ENCODE measurements around the gene CCNYL1.

The CCNYL1 gene

GRCh38 chr2:207766041-207766551 is 54.7 kb downstream of the CCNYL1 start:
- DNase-seq (ENCODE audit: low read depth), result no peak

DNA sequence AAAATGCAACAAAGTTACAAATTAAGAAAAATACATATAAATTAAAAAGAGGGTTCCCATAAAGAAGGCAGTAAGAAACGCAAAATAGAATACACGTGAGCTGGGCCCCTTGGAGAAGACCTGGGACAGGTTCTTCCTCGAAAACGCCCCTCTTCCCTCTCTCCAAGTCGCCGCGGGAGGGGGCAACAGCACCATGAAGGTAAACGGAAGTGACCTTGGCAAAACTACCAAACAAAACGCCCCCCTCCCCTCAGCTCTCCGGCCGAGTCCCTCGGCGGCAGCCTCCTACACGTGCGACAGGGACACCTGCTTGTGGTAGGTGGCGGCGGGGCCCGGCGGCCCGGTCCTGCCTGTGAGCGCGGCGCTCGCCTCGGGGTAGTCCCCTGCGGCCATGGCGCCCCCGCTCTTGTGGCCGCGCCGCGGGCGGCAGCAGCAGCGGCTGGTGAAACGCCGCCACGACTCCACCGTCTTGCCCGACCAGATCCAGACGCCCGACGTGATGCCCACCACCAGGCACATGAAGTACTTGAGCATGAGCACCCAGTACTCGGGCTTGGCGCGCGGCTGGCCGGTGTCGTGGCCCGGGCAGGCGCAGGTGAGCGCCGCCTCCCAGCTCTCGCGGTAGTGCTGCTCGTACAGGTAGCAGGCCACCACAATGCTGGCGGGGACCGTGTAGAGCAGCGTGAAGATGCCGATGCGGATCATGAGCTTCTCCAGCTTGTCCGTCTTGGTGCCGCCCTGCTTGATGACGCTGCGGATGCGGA is 55.4 kb downstream of the CCNYL1 start:
- no peak for DNase-seq (ENCODE audit: low read depth)

GRCh38 chr2:207767461-207768167 is 56.2 kb downstream of the CCNYL1 start:
- DNase-seq (ENCODE audit: low read depth), result no peak

DNA sequence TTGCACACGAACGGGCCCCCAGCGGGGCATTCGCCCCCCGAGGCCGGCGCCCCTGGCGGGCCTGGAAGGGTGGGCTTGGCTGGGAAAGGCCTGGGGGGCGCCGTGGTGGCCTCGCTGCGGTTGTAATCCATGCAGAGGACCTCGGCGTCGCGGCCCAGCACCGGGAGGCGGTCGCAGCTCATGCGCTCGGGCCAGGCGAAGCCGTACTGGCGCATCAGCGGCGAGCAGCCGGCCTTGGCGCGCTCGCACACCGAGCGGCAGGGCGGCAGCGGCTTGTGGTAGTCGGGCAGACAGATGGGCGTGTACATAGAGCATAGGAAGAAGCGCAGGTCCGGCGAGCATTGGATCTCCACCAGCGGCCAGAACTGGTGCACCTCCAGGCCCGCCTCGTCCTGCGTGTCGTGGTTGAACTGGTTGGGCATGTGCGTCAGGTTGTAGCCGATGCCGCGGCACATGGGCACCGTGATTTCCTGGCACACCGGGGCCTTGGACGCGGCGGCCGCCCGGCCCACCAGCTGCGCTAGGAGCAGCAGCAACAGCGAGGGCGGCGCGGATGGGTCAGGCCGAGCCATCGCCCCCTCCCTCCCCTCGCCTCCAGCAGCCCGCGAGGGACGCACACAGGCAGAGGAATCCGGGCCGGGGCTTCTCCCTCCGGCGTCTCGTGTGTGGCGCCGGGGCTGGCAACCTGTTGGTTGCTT is 56.9 kb downstream of the CCNYL1 start:
- DNase-seq (ENCODE audit: low read depth), result no peak

DNA sequence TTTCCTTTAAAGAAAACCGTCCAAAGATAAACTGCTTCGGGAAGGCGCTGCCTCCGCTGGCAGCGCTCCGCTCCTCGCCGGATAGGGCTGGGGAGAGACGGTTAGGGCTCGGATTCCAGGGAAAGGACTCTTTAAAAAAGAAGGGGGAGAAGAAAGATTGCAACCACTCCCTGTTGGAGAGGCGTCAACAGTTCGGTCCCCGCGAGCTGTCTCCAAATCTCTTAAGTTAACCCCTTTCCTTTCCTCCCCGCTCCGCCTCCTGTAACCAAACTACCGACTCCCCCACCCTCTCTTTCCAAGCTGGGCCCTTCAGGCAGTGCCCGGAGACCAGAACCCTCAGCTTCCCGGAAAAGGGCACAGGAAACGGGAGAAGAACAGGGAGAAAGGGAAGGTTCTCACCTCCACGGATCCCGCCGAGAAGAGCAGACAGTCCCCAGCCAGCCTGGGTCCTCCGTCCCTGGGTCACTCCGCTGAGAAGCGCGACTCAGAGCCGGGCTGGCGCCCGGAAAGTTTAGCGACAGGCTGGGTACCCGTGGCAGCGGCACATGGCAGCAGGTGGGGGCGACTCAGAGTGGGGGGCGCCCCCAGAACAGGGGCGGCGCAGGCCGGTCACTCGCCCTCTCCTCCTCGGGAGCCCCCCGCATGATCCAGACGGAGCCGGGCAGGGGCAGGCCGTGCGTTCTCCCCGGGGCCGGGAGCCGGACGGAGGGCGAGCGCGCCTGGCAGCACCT is 57.6 kb downstream of the CCNYL1 start:
- DNase-seq (ENCODE audit: low read depth), result no peak

- no peak for DNase-seq (ENCODE audit: low read depth)
Measured at GRCh38 chr2:207770602-207771404, 59.4 kb downstream of the CCNYL1 start.

- DNase-seq (ENCODE audit: low read depth), result no peak
Measured at GRCh38 chr2:207771421-207771820, 60.0 kb downstream of the CCNYL1 start.

- no peak for DNase-seq (ENCODE audit: low read depth)
Measured at GRCh38 chr2:207772081-207772843, 60.8 kb downstream of the CCNYL1 start.

DNA sequence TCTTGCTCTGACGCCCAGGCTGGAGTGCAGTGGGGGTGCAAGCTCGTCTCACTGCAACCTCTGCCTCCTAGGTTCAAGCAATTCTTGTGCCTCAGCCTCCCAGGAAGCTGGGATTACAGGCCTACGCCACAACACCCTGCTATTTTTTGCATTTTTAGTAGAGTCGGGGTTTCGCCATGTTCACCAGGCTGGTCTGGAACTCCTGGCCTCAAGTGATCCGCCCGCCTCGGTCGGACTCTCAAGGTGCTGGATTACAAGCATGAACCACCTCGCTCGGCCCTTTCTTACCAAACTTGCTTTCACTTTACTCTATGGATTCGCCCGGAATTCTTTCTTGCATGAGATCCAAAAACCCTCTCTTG is 61.4 kb downstream of the CCNYL1 start:
- no peak for DNase-seq (ENCODE audit: low read depth)

GRCh38 chr2:207775473-207775872 is 64.0 kb downstream of the CCNYL1 start:
- DNase-seq (ENCODE audit: low read depth), result no peak

- DNase-seq (ENCODE audit: low read depth), result no peak
Measured at GRCh38 chr2:207777124-207777523, 65.7 kb downstream of the CCNYL1 start.

GRCh38 chr2:207778298-207778882 is 67.0 kb downstream of the CCNYL1 start:
- no peak for DNase-seq (ENCODE audit: low read depth)

DNA sequence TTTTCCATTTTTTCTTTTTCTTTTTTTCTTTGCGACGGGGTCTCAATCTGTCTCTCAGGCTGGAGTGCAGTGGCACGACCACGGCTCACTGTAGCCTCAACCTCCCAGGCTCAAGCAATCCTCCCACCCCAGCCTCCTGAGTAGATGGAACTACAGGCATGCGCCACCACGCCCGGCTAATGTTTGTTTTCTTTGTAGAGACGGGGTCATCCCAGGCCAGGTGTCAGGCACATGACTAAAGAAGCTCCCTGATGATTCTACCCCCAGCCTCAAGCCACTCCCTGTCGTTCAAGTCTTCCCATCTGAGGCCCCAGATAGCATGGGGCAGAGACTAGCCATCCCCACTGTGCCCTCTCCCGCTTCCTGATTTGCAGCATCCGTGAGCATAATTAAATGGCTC is 68.1 kb downstream of the CCNYL1 start:
- DNase-seq (ENCODE audit: low read depth), result no peak

GRCh38 chr2:207782238-207783030 is 71.0 kb downstream of the CCNYL1 start:
- no peak for DNase-seq (ENCODE audit: low read depth)

DNA sequence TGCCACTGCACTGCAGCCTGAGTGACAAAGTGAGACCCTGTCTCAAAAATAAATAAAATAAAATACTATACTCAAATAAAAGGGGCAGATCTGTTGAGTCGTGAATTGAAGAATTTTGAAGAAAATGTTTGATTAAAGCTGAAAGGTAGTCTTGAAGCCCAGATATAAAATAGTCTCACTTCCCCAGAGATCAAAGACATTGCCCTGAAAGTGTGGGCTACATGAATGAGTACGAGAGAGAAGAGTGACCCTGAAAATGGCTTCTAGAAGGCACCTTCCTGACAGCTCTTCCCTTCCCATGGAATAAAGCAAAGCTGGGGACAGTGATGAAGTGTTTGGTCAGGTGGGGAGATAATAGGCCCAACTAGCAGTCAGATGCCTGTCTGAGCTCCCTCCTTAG is 72.1 kb downstream of the CCNYL1 start:
- DNase-seq (ENCODE audit: low read depth), result no peak

GRCh38 chr2:207784898-207785297 is 73.5 kb downstream of the CCNYL1 start:
- no peak for DNase-seq (ENCODE audit: low read depth)

DNA sequence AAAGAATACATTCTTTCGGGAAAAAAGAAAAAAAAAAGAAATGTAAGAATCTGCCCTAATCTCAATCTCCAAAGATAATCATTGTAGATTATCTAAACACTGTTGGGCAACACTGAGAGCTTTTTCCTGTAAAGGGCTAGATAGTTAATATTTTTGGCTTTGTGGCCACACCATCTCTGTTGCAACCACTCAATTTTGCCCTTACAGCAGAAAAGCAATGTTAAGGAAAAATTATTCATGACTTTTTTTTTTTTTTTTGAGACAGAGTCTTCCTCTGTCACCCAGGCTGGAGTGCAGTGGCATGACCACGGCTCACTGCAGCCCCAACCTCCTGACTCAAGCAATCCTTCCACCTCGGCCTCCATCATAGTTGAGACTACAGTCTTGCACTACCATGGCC is 75.6 kb downstream of the CCNYL1 start:
- no peak for DNase-seq (ENCODE audit: low read depth)

- no peak for DNase-seq (ENCODE audit: low read depth)
Measured at GRCh38 chr2:207787800-207788199, 76.4 kb downstream of the CCNYL1 start.

DNA sequence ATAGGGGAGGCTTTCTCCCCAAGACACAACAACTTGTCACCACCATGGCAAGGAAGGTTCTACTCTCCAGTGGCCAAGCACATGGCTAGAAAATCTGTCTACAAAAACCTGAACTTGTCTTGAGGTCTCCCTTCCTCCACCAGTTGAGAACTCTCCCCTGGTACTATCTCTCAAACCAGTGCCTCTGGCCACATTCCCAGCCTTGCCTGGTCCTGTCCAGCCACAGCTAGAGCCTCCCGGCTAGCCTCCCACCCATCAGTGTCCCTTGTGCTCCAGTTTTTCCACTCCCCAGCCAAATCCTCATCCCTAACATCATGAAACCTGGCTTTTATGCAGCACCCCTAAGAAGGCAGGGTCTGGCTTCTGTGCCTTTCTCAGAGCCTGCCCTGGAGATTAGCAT is 79.5 kb downstream of the CCNYL1 start:
- DNase-seq (ENCODE audit: low read depth), result no peak
